Measurements from ENCODE around the gene R3HDM1. TPM values are rescaled to one million over a fixed set of nuclear protein-coding genes. Genes with fewer than 3 reads are reported as not detected.

The R3HDM1 gene
- total RNA-seq, 4 donors from 2014 or later = 0.59 to 41.8 (median 13.7) TPM

GRCh38 chr2:135745545-135745944 is 214.3 kb downstream of the R3HDM1 start:
- Histone ChIP-seq H3K27me3 (no peaks in the 10 kb centered on the region), H3K4me1 (peaks cover 0 to 8% of the 10 kb centered on the region in 2 donors), H3K36me3 (no peaks in the 10 kb centered on the region), H3K27ac (no peak overlapping the region), H3K4me3 (no peak overlapping the region), H3K9me3 (no peaks in the 10 kb centered on the region)
- DNase-seq = no peak
- TF ChIP-seq CTCF (IDR thresholded peaks at IDR 0.05) (no peak), POLR2A (IDR thresholded peaks at IDR 0.05) (no peak)
- intact Hi-C loops (cut with DNase I; ENCODE audit: low total_unique reads) = no loop called here

GRCh38 chr2:135755573-135755972 is 224.3 kb downstream of the R3HDM1 start:
- Histone ChIP-seq H3K36me3 (no peaks in the 10 kb centered on the region), H3K27me3 (no peaks in the 10 kb centered on the region), H3K27ac (no peak overlapping the region), H3K4me3 (no peak overlapping the region), H3K4me1 (no peaks in the 10 kb centered on the region), H3K9me3 (peaks cover 0 to 16% of the 10 kb centered on the region in 2 donors)
- DNase-seq = no peak
- TF ChIP-seq CTCF (IDR thresholded peaks at IDR 0.05) = no peak
- no peak for TF ChIP-seq POLR2A (IDR thresholded peaks at IDR 0.05)
- intact Hi-C loops (cut with DNase I; ENCODE audit: low total_unique reads) = no loop called here

- Histone ChIP-seq H3K4me3 (no peak overlapping the region), H3K9me3 (peaks cover 0 to 16% of the 10 kb centered on the region in 2 donors), H3K27me3 (no peaks in the 10 kb centered on the region), H3K4me1 (no peaks in the 10 kb centered on the region), H3K27ac (no peak overlapping the region), H3K36me3 (no peaks in the 10 kb centered on the region)
- intact Hi-C loops (cut with DNase I; ENCODE audit: low total_unique reads) = no loop called here
- DNase-seq = no peak
- TF ChIP-seq POLR2A (IDR thresholded peaks at IDR 0.05) = no peak
- TF ChIP-seq CTCF (IDR thresholded peaks at IDR 0.05) = no peak
Observed at GRCh38 chr2:135756692-135757091, 225.4 kb downstream of the R3HDM1 start.

- TF ChIP-seq POLR2A (IDR thresholded peaks at IDR 0.05) (no peak), CTCF (IDR thresholded peaks at IDR 0.05) (no peak)
- no peak for DNase-seq
- intact Hi-C loops (cut with DNase I; ENCODE audit: low total_unique reads) = no loop called here
- H3K9me3 ChIP-seq = peaks cover 0 to 12% of the 10 kb centered on the region in 2 donors
- H3K36me3 ChIP-seq = no peaks in the 10 kb centered on the region
- no peak overlapping the region for H3K4me3 ChIP-seq
- H3K27me3 ChIP-seq = no peaks in the 10 kb centered on the region
- no peak overlapping the region for H3K27ac ChIP-seq
- no peaks in the 10 kb centered on the region for H3K4me1 ChIP-seq
Observed at GRCh38 chr2:135762022-135762421, 230.7 kb downstream of the R3HDM1 start.

GRCh38 chr2:135762530-135762929 is 231.2 kb downstream of the R3HDM1 start:
- TF ChIP-seq POLR2A (IDR thresholded peaks at IDR 0.05) (no peak), CTCF (IDR thresholded peaks at IDR 0.05) (no peak)
- H3K4me1 ChIP-seq = no peaks in the 10 kb centered on the region
- no peaks in the 10 kb centered on the region for H3K27me3 ChIP-seq
- H3K9me3 ChIP-seq = peaks cover 0 to 7% of the 10 kb centered on the region in 2 donors
- no peaks in the 10 kb centered on the region for H3K36me3 ChIP-seq
- H3K27ac ChIP-seq = no peak overlapping the region
- no peak overlapping the region for H3K4me3 ChIP-seq
- intact Hi-C loops (cut with DNase I; ENCODE audit: low total_unique reads) = no loop called here
- no peak for DNase-seq
